Measurements from ENCODE around the gene EFNA3. TPM values are rescaled to one million over a fixed set of nuclear protein-coding genes. Genes with fewer than 3 reads are reported as not detected.

EFNA3 gene
- total RNA-seq, 1 donor from 2014 or later = 6.6 TPM

DNA sequence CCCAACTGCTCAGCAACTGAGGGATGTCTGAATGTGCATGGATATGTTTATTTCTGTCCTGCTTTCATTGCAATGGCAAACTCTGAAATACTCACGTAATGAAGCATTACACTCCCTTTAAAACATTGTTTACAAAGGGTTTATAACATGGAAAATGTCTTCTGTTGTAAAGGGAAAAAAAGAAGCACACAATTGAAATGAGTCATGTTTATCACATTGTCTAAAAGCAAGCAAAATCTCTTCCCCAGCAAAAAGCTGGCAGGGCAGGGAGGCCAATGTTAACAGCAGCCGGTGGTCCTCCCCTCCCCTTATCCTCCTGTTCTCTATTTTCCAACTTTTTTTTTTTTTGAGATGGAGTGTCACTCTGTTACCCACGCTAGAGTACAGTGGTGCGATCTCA, 45.2 kb downstream of the EFNA3 start:
- TF ChIP-seq, protein P1, sequence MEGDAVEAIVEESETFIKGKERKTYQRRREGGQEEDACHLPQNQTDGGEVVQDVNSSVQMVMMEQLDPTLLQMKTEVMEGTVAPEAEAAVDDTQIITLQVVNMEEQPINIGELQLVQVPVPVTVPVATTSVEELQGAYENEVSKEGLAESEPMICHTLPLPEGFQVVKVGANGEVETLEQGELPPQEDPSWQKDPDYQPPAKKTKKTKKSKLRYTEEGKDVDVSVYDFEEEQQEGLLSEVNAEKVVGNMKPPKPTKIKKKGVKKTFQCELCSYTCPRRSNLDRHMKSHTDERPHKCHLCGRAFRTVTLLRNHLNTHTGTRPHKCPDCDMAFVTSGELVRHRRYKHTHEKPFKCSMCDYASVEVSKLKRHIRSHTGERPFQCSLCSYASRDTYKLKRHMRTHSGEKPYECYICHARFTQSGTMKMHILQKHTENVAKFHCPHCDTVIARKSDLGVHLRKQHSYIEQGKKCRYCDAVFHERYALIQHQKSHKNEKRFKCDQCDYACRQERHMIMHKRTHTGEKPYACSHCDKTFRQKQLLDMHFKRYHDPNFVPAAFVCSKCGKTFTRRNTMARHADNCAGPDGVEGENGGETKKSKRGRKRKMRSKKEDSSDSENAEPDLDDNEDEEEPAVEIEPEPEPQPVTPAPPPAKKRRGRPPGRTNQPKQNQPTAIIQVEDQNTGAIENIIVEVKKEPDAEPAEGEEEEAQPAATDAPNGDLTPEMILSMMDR (conservative IDR thresholded peaks at IDR 0.05) = no peak
- Mint-ChIP-seq H3K27ac (ENCODE audit: unreplicated experiment) (no peak overlapping the region), H3K4me3 (no peak overlapping the region)

DNA sequence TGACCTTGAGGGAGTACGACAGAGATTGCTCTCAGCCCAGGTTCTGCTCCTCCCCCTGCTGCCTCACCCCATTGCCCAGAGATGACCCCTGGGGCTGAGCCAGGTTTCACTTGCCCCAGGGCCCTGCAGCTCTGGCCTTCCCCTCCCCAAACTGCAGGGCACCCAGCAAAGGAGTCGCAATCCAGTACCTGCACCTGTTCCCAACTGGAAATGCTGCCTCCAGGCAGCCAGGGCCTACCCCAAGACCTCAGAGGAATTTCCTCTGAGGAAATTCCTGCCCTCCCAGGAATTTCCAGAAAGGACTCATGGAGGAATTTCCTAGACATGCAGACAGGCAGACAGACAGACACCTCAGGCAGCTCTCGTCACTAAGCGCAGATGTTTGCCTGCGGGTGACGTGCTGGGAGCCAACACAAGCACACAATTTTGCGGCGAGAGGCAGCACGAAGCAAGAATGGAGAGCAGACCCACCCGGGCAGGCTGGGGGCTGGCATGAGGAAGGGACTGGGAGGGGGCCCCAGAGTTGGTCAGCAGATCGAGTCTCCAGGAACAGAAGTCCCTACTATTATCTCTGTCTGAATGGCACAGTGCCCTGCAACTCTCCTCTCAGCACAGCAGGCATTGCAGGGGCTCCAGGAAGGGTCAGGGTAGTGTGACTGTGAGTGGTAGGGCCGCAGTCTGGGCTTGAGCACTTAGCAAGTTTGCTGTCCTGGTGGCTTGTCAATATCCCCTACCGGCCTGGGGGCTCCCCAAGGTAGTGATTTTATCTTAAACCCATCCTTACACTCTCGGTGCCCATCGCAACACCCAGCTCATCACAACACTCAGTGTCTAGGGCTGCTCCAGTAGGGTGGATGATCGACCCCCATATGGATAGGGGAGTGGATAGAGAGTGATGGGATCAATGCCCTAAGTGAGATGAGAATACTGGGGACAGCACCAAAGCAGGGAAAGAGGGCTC, 46.1 kb downstream of the EFNA3 start:
- Mint-ChIP-seq H3K27me3 (ENCODE audit: low read depth) (peaks cover 91% of the 10 kb centered on the region), H3K9me3 (no peaks in the 10 kb centered on the region), H3K4me1 (peaks cover 26% of the 10 kb centered on the region), H3K4me3 (peak overlapping the region; percentile 44), H3K27ac (ENCODE audit: unreplicated experiment) (no peak overlapping the region), H3K36me3 (ENCODE audit: low read depth) (no peaks in the 10 kb centered on the region)
- TF ChIP-seq, protein P1 (conservative IDR thresholded peaks at IDR 0.05) = no peak
- no peak for DNase-seq (ENCODE audit: low read depth, low spot score)

More for the DNA sequence above, 45.2 kb downstream of the EFNA3 start:
- Mint-ChIP-seq H3K27me3 (ENCODE audit: low read depth) (peaks cover 90% of the 10 kb centered on the region), H3K4me1 (peaks cover 22% of the 10 kb centered on the region), H3K9me3 (no peaks in the 10 kb centered on the region), H3K36me3 (ENCODE audit: low read depth) (no peaks in the 10 kb centered on the region)
- DNase-seq (ENCODE audit: low read depth, low spot score) = no peak

DNA sequence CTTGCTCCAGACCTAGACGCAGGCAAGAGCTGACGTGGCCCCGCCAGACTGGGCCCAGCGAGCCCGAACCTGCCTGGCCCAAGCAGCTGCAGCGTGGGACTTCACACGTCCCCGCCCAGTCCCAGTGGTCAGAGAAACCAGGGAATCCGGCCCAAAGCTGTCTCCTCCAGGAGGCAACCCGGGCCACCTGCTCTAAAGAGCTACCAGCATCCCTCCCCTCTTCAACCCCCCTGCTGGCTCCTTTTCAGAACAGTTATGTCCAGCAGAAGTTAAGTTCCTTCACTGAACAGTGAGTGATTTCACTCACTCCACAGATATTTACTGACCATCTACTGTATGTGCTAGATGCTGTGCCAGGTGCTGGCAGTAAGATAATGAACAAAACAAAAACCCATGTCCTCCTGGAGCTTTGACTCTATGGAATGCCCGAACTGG, 46.9 kb downstream of the EFNA3 start:
- Mint-ChIP-seq H3K4me3 (peak overlapping the region; percentile 68), H3K4me1 (peaks cover 28% of the 10 kb centered on the region)

DNA sequence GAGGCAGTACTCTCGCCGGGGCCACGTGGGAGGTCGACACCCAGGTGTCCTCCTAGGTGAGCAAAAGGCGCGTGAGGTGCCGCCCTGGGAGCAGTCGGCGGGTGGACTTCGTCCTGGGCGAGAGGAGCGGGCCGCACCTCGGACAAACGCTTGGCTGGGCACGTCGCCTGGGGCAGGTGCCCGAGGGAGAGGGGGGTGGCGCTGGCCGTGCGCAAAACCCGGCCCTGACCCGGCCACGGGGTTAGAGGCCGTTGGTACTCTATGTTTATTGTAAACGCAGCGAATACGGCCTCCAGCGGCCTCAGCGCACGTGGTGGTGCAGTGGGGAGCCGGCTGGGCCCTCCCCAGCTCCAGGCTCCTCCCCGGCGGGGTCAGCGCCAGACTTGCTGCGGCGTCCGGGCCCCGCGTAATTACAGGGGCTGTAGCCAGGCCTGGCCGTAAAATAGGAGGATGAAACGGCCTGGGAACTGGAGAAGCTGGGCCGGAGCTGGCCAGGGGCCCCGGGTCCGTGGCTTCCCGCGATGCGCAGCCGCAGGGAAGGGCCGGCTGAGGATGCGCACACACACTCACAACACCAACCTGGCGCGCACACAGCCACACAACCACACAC, 47.4 kb downstream of the EFNA3 start:
- TF ChIP-seq, protein P1 (conservative IDR thresholded peaks at IDR 0.05) = no peak
- Mint-ChIP-seq H3K36me3 (ENCODE audit: low read depth) (no peaks in the 10 kb centered on the region), H3K27me3 (ENCODE audit: low read depth) (peaks cover 91% of the 10 kb centered on the region), H3K9me3 (no peaks in the 10 kb centered on the region), H3K4me1 (peaks cover 32% of the 10 kb centered on the region), H3K27ac (ENCODE audit: unreplicated experiment) (no peak overlapping the region), H3K4me3 (peak overlapping the region; percentile 68)
- peak; percentile 12 for DNase-seq (ENCODE audit: low read depth, low spot score)

More for the DNA sequence above, 46.9 kb downstream of the EFNA3 start:
- DNase-seq (ENCODE audit: low read depth, low spot score) = no peak
- Mint-ChIP-seq H3K27ac (ENCODE audit: unreplicated experiment) (no peak overlapping the region), H3K27me3 (ENCODE audit: low read depth) (peaks cover 91% of the 10 kb centered on the region), H3K9me3 (no peaks in the 10 kb centered on the region), H3K36me3 (ENCODE audit: low read depth) (no peaks in the 10 kb centered on the region)
- TF ChIP-seq, protein P1 (conservative IDR thresholded peaks at IDR 0.05) = no peak

DNA sequence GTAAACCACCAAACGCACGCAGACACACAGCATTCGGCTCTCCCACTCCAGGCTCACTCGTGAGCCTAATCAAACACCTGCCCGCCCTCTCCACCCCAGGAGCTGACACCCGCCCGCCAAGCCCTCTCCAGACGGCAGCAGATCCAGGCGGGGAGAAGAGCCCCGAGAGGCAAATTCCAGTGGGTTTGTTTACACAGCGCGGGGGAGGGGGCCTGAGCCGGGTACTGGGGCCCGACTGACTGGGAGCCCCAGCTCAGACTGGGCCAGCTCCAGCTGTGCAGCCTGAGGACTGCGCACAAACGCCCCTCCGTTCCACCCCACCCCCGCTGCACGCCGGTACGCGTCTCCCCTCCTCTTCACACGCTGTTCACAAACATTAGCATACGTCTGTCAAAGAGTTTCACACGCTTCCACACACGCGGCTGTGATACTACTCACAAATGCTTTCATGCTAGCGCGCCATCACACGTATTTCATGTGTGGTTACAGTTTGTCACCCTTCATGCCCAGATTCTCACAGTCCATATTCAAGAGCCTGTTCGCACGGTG, 48.0 kb downstream of the EFNA3 start:
- H3K9me3 Mint-ChIP-seq = no peaks in the 10 kb centered on the region
- H3K36me3 Mint-ChIP-seq (ENCODE audit: low read depth) = no peaks in the 10 kb centered on the region
- H3K4me3 Mint-ChIP-seq = peak overlapping the region; percentile 88
- H3K4me1 Mint-ChIP-seq = peaks cover 34% of the 10 kb centered on the region
- no peak overlapping the region for H3K27ac Mint-ChIP-seq (ENCODE audit: unreplicated experiment)
- peak; percentile 15 for DNase-seq (ENCODE audit: low read depth, low spot score)
- TF ChIP-seq, protein P1 (conservative IDR thresholded peaks at IDR 0.05) = no peak
- H3K27me3 Mint-ChIP-seq (ENCODE audit: low read depth) = peaks cover 92% of the 10 kb centered on the region

All from neural crest cell (in vitro differentiated cells).